ENCODE results near the gene SMIM10L2A. TPM values are rescaled to one million over a fixed set of nuclear protein-coding genes. Genes with fewer than 3 reads are reported as not detected.

SMIM10L2A gene
- total and polyA plus RNA-seq, 10 of the 15 experiments (the other 5 are each of a cell fraction or from before 2014, with no cell fraction given), result 0.02 to 0.05 (median 0.03) TPM; not detected in 7

DNA sequence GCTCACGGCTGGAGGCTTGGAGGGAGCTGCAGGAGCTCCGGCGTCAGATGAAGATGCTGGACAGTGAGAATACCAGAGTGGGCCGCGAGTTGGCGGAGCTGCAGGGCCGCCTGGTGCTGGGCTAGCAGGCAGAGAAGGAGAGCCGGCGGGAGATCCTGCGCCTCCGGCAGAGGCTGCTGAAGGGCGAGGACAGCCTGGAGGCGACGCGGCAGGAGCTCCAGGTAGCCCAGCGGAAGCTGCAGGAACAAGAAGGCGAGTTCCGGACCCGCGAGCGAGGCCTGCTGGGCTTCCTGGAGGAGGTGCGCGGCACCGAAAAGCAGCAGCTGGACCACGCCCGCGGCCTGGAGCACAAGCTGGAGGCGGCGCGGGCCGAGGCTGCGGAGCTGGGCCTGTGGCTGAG is 14.7 kb downstream of the SMIM10L2A start:
- FAIRE-seq (no peak), DNase-seq (ENCODE audit: low read depth, low spot score) (no peak), ATAC-seq (no peak)
- H3K27me3 ChIP-seq (replicated peaks in 1 of 2; ENCODE audit: control insufficient read depth in 2 of 2, insufficient read depth in 2 of 2, low read length in 1 of 2), result no peaks in the 10 kb centered on the region
- no peak overlapping the region for H3K4me3 ChIP-seq
- no TSS peak for BruUV-seq (replicated peaks)
- intact Hi-C loops (cut with micrococcal nuclease; ENCODE audit: unreplicated experiment), result no loop called here
- no peak overlapping the region for H2AFZ ChIP-seq (ENCODE audit: control insufficient read depth, low read depth, low read length)
- in situ Hi-C loops (cut with MboI), result no loop called here
- no peaks in the 10 kb centered on the region for H3K4me1 ChIP-seq (ENCODE audit: control insufficient read depth, insufficient read depth, low read length)
- no peaks in the 10 kb centered on the region for H3K79me2 ChIP-seq (ENCODE audit: control insufficient read depth, insufficient read depth, low read length)
- WGBS (ENCODE audit: insufficient coverage, insufficient replicate concordance, low lambda C conversion rate, missing lambda C conversion rate), result 90% methylated on average over 27 of the region's 32 CpGs
- ChIA-PET RAD21 (ENCODE audit: unreplicated experiment) (no interaction called here), SMC1A (ENCODE audit: uncharacterized antibody, unreplicated experiment) (no interaction called here), CTCF (no interaction called here), POLR2A (no interaction called here)
- no peak overlapping the region for H3K4me2 ChIP-seq (ENCODE audit: control insufficient read depth, insufficient read depth)
- no peak overlapping the region for H3K27ac ChIP-seq (ENCODE audit: control insufficient read depth, insufficient read depth)
- H3K9ac ChIP-seq (ENCODE audit: control insufficient read depth, insufficient read depth, low read length), result no peak overlapping the region
- no peaks in the 10 kb centered on the region for H3K36me3 ChIP-seq (ENCODE audit: control insufficient read depth in 2 of 2, insufficient read depth in 2 of 2, low read length in 1 of 2)
- no peaks in the 10 kb centered on the region; the same call in 2 of the 3 replicates for H3K9me3 ChIP-seq (replicated peaks; ENCODE audit: control insufficient read depth, insufficient read depth, low read length)
- no peaks in the 10 kb centered on the region for H4K20me1 ChIP-seq (ENCODE audit: control insufficient read depth, insufficient read depth)
- TF ChIP-seq RELA (IDR thresholded peaks at IDR 0.05; ENCODE audit: borderline replicate concordance, partially characterized antibody), result no peak
- TF ChIP-seq, protein P1, sequence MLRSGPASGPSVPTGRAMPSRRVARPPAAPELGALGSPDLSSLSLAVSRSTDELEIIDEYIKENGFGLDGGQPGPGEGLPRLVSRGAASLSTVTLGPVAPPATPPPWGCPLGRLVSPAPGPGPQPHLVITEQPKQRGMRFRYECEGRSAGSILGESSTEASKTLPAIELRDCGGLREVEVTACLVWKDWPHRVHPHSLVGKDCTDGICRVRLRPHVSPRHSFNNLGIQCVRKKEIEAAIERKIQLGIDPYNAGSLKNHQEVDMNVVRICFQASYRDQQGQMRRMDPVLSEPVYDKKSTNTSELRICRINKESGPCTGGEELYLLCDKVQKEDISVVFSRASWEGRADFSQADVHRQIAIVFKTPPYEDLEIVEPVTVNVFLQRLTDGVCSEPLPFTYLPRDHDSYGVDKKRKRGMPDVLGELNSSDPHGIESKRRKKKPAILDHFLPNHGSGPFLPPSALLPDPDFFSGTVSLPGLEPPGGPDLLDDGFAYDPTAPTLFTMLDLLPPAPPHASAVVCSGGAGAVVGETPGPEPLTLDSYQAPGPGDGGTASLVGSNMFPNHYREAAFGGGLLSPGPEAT (IDR thresholded peaks at IDR 0.05; ENCODE audit: low read depth), result no peak
- no peak for TF ChIP-seq NKRF (conservative IDR thresholded peaks at IDR 0.05)
- no peak for TF ChIP-seq REST (IDR thresholded peaks at IDR 0.05; ENCODE audit: low read depth, low read length)
- TF ChIP-seq HDGF (IDR thresholded peaks at IDR 0.05), result no peak
- TF ChIP-seq SIN3A (IDR thresholded peaks at IDR 0.05; ENCODE audit: low read depth, low read length), result no peak
- no peak for TF ChIP-seq ZBTB33 (IDR thresholded peaks at IDR 0.05)
- no peak for TF ChIP-seq SKIL (IDR thresholded peaks at IDR 0.05; ENCODE audit: low read depth, poor library complexity, severe bottlenecking)
- no peak for TF ChIP-seq NR2C2 (IDR thresholded peaks at IDR 0.05; ENCODE audit: borderline replicate concordance, control insufficient read depth, insufficient read length, low read depth)
- TF ChIP-seq, protein P2, sequence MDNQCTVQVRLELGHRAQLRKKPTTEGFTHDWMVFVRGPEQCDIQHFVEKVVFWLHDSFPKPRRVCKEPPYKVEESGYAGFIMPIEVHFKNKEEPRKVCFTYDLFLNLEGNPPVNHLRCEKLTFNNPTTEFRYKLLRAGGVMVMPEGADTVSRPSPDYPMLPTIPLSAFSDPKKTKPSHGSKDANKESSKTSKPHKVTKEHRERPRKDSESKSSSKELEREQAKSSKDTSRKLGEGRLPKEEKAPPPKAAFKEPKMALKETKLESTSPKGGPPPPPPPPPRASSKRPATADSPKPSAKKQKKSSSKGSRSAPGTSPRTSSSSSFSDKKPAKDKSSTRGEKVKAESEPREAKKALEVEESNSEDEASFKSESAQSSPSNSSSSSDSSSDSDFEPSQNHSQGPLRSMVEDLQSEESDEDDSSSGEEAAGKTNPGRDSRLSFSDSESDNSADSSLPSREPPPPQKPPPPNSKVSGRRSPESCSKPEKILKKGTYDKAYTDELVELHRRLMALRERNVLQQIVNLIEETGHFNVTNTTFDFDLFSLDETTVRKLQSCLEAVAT (IDR thresholded peaks at IDR 0.05), result no peak
- no peak for TF ChIP-seq SREBF2 (IDR thresholded peaks at IDR 0.05; ENCODE audit: low read length)
